NCI-H2029 treated with DMSO at 0.1 percent for 48 hours (cell line): ENCODE data around the gene ZNF425.
"Not testable (repeated sequence)": the region's sequence is repeated elsewhere in the genome, so short reads cannot be mapped to it uniquely, and the experiment has no call there.

ENCODE experiments used
- DNase-seq: peaks from one replicate; lab custom pipeline; 2025; lab: John Stamatoyannopoulos, UW

The ZNF425 gene

GRCh38 chr7:149125863-149126661, at the start of gene ZNF425:
ZNF425 (minus strand) TSS chr7:149126324; CDS start chr7:149126213, 111 bp downstream.
- peak; percentile 65 for DNase-seq

- no peak for DNase-seq
Measured at GRCh38 chr7:149175150-149175549, 49.0 kb upstream of the ZNF425 start.

GRCh38 chr7:149172534-149172920, 46.4 kb upstream of the ZNF425 start:
- no peak for DNase-seq

GRCh38 chr7:149171892-149172533, 45.9 kb upstream of the ZNF425 start:
- DNase-seq: no peak

GRCh38 chr7:149166630-149167352, 40.7 kb upstream of the ZNF425 start:
- no peak for DNase-seq

- DNase-seq: no peak
Measured at GRCh38 chr7:149166142-149166541, 40.0 kb upstream of the ZNF425 start.

- no peak for DNase-seq
Measured at GRCh38 chr7:149161241-149161848, 35.2 kb upstream of the ZNF425 start.

- no peak for DNase-seq
Measured at GRCh38 chr7:149156898-149157297, 30.8 kb upstream of the ZNF425 start.

- no peak for DNase-seq
Measured at GRCh38 chr7:149154056-149154455, 27.9 kb upstream of the ZNF425 start.

- no peak for DNase-seq
Measured at GRCh38 chr7:149153346-149153745, 27.2 kb upstream of the ZNF425 start.

- no peak for DNase-seq
Measured at GRCh38 chr7:149150981-149151380, 24.9 kb upstream of the ZNF425 start.

GRCh38 chr7:149147752-149148653, 21.9 kb upstream of the ZNF425 start:
- DNase-seq: peak; percentile 6

- peak; percentile 46 for DNase-seq
Measured at GRCh38 chr7:149147072-149147751, 21.1 kb upstream of the ZNF425 start, which contains the start of gene ZNF398. ZNF398 (plus strand) TSS chr7:149147453; CDS start chr7:149147743, 290 bp downstream.

GRCh38 chr7:149145031-149145845, 19.1 kb upstream of the ZNF425 start:
- no peak for DNase-seq

GRCh38 chr7:149144436-149144922, 18.4 kb upstream of the ZNF425 start:
- not testable (repeated sequence) for DNase-seq

- no peak for DNase-seq
Measured at GRCh38 chr7:149141893-149142292, 15.8 kb upstream of the ZNF425 start.

GRCh38 chr7:149140831-149141230, 14.7 kb upstream of the ZNF425 start:
- no peak for DNase-seq

GRCh38 chr7:149136118-149136517, 10.0 kb upstream of the ZNF425 start:
- no peak for DNase-seq

GRCh38 chr7:149133028-149133710, 7.0 kb upstream of the ZNF425 start:
- DNase-seq: no peak
